ENCODE measurements around the gene KAT6B.

KAT6B gene

DNA sequence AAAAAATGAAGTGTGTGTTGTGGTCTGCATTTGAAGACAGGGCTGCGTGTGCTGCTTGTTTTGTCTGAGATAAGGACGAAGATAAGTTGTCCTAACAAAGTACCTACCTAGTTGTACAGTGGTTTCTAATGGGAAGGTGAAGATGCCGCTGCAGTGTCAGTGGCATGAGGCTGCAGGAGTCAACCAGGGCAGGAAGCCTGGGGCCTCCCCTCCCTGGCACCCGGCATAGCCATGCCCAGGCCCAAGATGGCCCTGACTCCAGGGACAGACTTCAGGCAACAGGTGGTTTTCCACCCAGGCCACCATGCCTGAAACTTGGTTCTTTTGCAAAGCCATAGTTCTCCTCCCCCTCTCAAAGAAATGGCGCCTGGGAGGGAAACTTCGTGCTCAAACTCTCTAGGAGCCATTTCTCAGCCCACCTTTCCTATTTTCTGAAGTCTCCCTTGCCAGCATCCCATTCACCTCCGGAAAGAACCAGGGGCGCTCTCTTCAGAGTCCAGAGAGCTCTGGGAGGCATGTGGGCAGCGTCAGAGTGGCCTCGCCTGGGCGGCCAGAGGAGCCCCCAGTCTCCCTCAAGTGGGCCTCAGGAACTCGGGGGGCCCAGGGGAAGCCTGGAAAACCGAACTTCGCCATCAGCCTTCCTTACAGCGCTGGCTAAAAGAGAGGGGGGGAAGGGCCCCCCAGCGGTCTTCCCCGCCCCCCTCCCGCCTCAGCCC is 2.1 kb upstream of the KAT6B start:
- peak; percentile 49 to 53 for DNase-seq

DNA sequence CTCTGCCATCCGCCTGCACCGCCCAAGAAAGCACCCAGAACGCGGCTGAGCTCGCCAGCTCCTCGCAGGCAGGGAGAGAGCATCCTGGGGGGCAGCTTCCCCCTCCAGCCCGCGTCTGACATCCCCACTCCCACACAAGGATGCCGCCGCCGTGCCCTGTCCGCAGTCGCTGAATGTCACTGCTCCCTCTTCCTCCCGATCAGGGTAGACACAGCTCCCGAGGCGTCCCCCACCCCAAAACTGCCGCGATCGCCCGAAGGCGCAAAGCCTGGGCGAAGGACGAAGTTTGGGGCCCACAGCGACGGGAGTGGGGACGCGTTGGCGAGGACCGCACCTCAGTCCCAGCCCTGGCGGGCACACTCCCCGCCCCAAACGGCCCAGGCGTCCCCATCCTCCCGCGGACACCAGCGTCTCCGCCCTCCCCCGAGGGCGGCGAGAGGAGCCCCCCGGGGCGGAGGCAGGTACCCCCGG is 1.5 kb upstream of the KAT6B start:
- peak; percentile 82 to 88 for DNase-seq

DNA sequence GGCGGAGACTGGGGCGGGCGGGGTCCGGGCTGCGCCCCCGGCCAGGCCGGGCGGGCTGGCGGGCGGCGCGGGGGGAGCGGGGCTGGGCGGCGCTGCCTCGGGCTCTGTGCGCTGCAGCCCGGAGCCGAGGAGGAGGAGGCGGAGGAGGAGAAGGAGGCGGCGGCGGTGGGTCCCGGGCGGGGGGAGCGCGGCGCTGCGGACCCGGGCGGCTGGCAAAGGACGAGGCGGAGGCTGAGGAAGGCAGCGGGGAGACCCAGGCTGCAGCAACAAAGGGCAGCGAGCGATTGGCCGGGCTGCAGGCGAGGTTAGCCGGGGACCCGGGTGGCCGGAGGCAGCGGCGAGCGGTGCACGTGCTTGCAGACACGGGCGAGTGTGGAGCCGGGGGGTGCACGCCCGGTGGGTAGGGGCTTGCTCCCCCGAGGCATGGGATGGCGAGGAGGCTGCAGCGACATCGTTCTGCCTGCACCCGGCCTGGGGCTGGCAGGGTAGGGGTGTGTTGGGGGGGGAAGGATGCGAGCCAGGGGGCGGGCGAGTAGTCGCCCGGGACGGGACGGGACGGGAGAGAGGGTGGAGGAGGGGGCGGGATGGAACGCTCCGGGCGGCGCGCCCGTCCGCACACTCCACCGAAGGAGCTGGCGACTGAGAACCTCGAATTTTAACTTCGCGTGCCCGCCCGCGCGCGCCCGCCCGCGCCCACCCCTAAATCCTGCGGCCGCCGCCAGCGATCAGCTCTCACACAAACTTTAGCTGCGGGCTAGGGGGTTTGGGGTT is 844 bp upstream of the KAT6B start:
- DNase-seq = peak in 1 of 2 experiments; percentile 71

DNA sequence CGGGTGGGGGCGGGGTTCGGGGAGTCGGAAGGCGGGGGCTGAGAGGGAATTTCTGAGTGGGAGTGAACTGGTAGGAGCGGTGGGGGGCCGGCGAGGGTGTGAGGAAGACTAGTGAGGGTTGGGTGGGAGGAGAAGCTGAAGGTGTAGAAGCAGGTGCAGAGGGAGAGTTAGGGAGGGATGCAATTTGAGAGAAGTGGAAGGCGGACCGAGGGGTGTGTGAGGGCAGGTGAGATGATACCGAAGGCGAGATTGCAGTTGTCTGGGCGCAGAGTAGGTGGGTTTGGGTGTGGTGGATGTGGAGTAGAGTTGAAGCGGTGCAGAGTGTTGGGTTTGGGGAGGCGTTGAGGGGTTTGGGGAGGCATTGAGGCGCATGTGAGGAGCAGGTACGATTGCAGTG is 643 bp downstream of the KAT6B start:
- DNase-seq = no peak

DNA sequence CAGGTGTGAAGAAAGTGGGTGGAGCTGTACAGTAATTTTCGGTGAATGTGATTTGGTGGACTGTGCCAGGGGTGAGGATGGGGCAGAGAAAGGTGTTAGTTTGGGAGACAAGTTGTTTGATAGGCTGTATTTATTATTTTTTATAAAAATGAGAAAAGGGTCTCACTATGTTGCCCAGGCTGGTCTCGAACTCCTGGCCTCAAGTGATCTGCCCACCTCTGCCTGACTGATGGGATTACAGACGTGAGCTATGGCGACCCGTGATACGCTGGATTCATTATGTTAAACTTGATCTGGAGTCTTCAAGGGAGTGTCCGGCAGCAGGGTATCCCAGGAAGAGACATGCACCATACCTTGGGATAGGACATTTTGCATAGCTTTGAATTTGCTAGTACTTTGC is 1.3 kb downstream of the KAT6B start:
- DNase-seq = no peak

DNA sequence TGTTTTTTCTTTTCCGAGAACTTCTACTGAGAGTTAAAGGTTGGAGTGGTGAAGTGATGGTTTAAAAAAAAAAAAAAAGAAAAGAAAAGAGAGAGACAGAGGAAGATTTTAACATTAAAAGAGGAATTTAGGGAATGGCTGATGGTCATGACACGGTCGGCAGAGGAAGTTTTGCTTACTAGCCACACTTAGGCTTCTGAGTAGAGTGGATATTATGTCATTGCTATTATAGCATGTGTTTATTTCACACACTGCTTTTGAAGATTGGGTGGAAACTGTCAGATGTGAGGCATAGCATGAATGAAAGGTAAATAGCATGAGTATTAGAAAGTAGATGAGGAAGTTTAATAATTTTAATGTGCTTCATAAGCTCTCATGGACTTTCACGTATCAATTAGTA is 2.5 kb downstream of the KAT6B start:
- no peak for DNase-seq

DNA sequence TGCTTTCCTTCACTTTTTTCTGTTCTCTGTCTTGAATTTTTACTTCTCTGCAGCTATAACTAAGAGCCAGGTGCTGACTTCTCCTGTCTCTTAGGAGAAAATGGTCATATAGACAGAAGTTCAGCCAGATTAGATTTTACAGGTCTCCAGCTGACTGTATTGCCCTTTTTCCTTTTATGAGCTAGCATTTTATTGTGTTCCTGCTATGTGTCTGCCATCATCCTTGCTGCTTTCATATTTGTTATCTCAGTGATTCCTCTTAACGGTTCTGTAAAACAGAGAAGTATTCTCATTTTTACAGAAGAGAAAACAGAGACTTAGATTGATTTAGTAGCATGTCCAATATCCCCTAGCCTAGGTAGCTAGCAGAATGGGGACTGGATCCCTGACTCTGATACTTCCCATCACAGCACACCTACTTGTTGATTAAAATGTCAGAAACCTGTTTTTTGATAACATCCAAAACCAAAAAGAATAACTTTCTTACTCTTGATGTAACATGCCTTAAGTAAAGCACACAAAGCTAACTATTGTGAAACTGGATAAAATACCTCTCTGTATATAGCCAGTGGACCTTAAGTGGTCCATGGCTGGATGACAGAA is 5.2 kb downstream of the KAT6B start:
- no peak for DNase-seq

DNA sequence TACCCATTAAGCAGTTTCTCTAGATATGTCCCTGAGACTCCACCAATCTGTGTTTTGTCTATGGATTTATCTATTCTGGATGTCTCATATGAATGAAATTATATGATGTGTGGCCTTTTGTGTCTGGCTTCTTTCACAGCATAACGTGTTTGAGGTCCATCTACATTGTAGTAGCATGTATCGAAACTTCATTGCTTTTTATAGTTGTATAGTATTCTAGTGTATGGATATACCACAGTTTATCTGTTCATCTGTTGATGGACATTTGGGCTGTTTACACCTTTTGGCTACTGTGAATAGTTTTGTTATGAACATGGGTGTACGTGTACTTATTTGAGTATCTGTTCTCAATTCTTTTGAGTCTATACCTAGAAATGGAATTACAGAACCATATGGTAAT is 9.6 kb downstream of the KAT6B start:
- no peak for DNase-seq

DNA sequence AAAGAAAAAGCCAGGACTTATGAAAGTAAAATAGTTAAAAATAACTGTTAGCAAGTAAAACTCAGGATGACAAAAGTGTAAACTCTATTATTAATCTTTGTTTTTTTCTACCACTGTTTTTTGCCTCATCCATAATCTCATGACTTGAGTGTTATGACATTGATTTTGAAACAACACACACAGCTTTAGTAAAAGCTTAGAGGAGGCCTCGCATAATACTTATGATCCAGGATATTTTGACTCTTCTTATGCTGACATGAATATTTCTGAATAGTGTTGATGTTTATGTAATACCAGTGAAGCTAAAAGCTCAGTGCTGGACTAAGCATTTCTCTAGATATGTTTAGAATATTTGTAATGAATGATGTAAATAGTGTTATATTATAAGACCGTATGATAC is 10.5 kb downstream of the KAT6B start:
- DNase-seq = no peak

DNA sequence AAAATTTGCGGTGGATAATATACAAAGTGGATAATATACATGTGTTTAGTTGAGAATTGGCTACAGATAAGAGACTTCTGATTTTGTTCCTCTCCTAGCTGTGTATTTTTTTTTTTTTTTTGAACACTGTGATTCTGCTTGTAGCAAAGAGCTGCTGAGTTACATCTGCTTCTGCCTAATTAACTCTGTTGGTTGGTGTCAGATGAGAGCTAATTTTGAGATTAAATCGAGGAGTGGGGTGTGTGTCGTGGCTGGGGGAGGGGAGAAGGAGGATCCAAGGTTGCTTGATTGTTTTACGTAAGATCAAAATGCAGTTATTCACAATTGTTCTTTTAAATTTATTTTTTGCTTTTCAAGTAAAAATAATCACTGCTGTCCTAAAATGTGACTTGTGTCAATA is 11.3 kb downstream of the KAT6B start:
- DNase-seq = no peak

DNA sequence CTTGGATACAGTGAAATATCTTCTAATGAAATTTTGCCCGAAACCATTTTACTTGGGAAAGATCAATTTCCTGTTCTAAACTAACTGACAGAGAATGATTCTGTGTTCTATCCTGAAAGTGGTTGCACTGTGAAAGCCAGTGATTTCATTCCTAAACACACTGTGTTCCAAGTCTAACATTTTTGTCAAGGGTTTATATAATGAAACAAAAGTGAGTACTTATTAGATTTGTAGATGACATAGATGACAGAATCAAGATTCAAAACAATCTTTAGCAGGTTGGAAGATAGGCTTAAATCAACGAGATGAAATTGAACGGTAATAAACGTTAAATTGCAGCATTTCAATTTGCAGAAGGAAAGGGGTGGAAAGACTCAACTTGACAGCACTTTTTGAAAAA is 13.3 kb downstream of the KAT6B start:
- no peak for DNase-seq

DNA sequence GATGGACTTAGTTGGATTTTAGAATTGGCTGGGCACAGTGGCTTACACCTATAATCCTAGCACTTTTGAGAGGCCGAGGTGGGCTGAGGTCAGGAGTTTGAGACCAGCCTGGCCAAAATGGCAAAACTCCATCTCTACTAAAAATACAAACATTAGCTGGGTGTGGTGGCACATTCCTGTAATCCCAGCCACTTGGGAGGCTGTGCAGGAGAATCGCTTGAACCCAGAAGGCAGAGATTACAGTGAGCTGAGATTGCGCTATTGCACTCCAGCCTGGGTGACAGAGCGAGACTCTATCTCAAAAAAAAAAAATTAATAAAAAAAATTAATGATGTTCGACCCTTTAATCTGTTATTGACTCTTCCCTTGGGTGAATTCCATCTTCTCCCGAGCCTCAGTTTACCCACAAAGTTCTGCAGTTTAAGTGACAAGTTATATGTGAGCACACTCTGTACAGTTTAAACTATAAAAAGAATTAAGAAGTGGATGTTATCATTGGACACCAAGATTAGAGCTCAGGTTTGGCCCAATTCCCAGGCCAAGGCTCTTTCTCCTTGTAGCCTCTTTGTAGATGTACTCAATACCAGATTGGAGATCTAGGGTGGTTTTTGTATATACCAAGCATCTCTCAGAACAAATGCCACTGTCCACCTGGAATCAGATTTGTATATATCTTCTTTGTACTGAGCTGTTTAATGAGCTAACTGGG is 15.0 kb downstream of the KAT6B start:
- DNase-seq = no peak

DNA sequence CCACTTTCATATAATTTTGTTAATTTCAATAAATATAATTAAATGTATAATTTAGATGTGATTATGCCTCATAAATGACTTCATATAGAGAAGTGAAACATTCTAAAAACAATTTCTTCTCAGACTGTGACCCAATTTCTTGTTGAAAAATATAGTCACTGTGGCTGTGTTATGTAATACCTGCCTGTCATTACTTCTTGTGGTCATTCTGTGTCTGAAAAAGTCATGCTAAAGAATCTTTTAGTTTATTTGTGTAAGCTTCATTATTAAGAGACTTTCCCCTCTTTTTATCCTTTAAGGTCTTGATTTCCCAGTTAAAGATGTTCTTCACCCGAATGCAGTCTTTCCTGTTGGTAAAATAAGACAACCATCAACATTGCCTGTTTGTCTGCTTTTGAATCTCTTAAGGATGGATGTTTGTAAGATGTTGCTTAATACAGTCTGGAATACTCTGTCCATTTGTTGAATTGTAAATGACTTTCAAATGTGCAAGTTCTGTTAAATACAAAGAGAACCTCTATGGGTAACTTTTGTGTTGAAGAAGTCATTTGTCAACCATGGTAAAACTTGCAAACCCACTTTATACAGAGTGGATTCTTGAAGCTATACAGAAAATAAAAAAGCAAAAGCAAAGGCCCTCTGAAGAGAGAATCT is 16.0 kb downstream of the KAT6B start:
- DNase-seq = no peak

DNA sequence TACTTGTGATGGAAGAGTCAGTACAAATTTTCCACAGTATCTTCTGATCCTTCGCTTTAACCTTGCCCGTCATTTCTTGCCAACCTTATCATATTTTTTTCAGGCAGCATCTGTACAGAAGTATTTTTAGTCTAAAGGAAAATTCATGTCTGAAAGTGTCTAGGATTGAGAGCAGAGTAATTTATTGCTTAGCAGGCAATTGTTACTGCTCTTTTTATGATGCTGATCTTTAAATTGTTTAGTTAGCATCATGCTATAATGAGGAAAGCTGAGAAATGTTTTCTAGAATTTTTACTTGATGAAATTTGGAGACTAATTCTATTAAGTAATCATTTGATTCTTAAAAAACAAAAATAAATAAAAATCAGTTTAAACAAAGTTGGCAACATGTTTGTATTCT is 20.6 kb downstream of the KAT6B start:
- no peak for DNase-seq

DNA sequence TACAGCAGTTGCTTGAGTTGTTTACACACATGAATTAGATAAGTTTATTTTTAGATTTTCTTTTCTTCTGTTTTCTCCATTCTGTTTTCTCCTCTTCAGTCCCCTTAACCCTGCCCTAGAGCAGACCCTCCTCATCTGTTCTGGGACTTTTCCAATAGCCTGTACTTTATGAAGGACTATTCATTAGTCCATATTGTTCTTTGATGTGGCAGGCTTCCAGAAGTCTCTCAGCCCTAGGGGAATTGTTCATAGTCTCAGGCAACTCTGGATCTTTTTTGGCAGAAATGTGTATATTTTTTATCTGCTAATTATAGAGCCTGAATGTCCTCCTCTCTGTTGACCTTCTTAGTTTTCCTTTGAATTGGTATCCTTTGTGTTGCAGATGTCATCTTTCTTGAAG is 25.4 kb downstream of the KAT6B start:
- DNase-seq = no peak

DNA sequence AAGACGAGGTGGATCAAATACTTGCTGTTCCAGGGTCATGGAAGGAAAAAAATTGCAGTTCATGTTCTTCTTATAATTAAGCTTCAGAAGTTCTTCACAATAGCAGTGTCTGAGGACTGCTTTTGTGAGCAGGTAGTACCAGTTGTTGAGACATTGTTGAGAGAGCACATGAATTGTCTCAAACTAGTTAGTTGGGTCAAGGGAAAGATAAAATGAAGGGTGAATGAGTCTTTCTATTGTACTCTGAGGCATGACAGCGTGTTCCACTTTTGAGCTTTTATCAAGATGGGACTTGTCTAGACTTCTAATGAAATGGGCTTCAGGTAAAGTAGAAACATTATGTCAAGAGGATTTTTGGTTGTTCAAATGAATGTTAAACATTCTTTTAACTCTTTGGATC is 26.0 kb downstream of the KAT6B start:
- DNase-seq = no peak

DNA sequence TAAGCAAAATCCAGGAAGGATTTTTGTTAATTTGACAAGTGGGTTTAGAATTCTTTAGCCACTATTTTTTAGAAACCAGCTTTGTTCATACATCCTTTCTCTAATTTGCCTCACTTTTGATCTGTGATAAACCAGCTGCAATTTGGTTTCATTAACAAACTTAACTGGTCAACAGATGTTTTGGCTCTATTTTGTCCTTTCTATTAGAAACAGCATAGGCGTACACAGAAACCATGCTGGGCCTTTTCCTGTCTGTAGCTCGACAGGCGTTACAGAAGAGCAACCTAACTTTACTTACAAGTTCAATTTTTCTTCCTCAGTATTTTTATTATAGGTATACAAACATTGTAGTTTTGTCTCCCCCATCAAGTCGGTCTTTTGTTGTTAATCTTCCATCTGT is 28.2 kb downstream of the KAT6B start:
- no peak for DNase-seq

DNA sequence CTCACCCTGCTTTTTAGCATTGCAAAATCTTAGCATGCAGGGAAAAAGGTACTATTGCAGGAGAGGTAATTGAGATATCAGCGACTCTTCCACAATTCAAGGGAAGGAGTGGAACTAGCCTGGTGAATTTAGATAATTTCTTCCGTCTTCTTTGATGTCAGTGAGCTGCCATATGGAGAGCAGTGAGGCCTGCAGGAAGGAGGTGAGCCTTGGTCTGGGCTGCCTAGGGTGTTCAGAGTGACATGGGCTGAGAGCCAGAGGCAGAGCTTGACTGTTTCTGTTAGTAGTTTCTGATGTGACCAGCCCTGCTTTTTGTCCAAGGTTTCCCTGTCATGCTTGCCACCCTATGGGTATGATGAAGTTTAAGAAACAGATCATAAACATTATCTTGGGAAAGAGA is 28.6 kb downstream of the KAT6B start:
- DNase-seq = no peak

DNA sequence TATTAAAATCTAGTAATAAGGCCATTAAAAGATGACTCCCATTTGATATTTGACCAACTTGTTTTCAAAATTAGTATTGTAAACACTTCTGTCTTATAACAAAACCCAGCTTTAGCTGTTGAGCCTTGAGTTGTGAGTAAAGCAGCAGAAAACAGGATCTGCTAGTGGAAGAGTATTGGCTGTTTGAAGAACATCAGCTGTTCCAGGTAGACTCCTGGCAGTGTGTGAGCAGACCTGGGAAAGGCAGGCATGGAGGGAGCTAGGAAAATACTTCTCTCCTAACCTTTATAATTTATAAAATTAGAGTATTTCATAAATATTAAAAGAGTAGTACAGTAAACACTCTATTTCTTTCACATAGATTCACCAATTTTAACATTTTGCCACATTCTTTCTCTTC is 29.0 kb downstream of the KAT6B start:
- DNase-seq = no peak

DNA sequence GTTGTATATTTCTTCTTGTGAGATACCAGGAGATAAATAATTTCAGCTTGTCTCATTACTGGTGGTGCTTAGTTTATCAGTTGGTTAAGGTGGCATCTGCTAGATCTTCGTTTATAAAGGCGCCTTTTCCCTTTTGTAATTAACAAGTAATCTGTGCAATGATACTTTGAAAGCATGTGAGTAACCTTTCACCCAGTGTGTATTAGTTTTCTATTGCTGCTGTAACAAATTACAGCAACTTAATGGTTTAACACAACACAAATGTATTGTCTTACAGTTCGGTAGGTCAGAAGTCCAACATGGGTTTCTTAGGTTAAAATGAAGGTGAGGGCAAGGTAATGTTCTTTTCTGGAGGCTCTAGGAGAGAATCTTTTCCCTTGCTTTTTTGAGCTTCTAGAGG is 30.5 kb downstream of the KAT6B start:
- no peak for DNase-seq

DNA sequence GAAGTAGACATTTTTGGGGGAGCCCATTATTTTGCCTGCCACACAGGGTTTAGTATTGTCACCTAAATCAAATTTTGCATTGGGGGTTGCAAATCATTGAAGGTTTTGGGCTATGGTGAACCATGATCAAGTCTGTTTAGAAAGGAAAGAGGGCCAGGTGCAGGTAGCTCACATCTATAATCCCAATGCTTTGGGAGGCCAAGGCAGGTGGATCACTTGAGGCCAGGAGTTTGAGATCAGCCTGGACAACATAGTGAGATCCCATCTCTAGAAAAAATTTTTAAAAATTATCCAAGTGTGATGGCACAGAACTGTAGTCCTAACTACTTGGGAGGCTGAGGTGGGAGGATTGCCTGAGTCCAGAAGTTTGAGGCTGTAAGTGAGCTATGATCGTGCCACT is 31.2 kb downstream of the KAT6B start:
- DNase-seq = no peak

DNA sequence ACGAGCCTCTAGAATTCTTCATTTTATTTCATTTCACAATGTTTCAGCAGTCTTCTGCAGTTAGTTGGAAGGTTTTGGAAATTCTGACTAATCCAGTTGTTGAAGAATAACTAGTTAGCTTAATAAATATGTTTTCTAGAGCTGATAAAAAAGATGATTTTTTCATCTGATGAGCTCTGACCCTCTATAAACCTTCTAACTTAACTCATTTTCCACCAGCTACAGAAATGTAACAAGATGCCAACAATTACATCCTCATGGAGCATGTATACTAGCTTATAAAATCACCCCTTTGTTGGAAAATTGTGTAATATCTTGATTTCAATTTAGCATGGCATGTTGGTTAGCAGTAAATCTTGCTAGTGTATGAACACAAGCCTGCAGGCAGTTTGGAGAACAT is 33.1 kb downstream of the KAT6B start:
- DNase-seq = no peak

DNA sequence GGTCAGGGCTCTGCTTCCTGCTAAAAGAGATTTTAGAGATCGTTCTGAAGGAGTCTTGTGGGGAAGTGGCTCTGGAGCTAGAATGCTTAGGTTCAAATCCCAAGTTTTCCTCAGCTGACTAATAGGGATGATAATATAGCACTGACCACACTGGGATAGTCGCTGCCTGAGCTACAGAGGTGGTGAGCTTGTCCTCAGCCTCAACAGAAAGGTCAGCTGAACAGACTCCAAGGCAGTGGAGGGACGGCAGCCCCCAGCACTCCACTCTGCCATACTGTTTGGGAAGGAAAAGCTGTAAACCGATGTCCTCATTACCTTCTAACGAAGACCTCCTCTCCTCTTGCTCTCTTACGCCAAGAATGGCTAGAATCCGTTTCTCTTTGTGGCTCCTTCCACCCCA is 36.2 kb downstream of the KAT6B start:
- DNase-seq = no peak
